Prostate gland (tissue), 2 donors: ENCODE data around the gene DHRS12. TPM values are rescaled to one million over a fixed set of nuclear protein-coding genes. Genes with fewer than 3 reads are reported as not detected.
A peak's percentile ranks its signal among the peaks of the same experiment; 100 is the strongest.

ENCODE experiments used
- DNase-seq: peaks from one replicate; pipeline ENCODE4 v3.0.0-alpha.2; 2019; ENCODE audit warnings: low spot score
- H3K27ac ChIP-seq, 2 donors: fragments of 200-600 bp; sonication (generic); 2 replicates each; pipeline ENCODE4 v1.5.1; 2017 to 2019
- H3K27me3 ChIP-seq: fragments of 200-600 bp; sonication (generic); replicated peaks from 2 replicates; pipeline ENCODE4 v1.5.1; 2019; ENCODE audit not compliant: insufficient read depth
- H3K36me3 ChIP-seq, 2 donors: fragments of 200-600 bp; sonication (generic); 1 replicate in 1 of 2; 2 replicates in 1 of 2; pipeline versions ENCODE4 v1.5.1 to v1.8.1; 2017 to 2019
- H3K4me1 ChIP-seq: fragments of 200-600 bp; sonication (generic); replicated peaks from 2 replicates; pipeline ENCODE4 v1.5.1; 2019
- H3K4me3 ChIP-seq, 2 donors: fragments of 200-600 bp; sonication (generic); 2 replicates each; pipeline ENCODE4 v1.5.1; 2017 to 2019
- H3K9me3 ChIP-seq: fragments of 200-600 bp; sonication (generic); 2 replicates; pipeline ENCODE4 v1.5.1; 2017
- POLR2A ChIP-seq: fragments of 450-650 bp; IDR thresholded peaks from one replicate; pipeline ENCODE4 v1.6.1; 2016; ENCODE audit warnings: antibody characterized with exemption, mild to moderate bottlenecking
- POLR2AphosphoS5 ChIP-seq: sonication (generic); formaldehyde crosslinking; IDR thresholded peaks from one replicate; pipeline ENCODE4 v1.6.1; 2017; ENCODE audit warnings: antibody characterized with exemption
- WGBS: methylation state at CpG from one replicate; pipeline ENCODE4 v1.1.5; 2018; 5-methylcytosine and 5-hydroxymethylcytosine counted together
- intact Hi-C: fragments of 100-400 bp; cut with DNase I; formaldehyde crosslinking; loops from one replicate; pipeline ENCODE4 v1.14.2; 2022
- total RNA-seq, 2 donors: library from RNA; depleted of rRNA; stranded (reverse); fragments of >200 nt; gene quantifications; one replicate each; pipeline ENCODE4 v1.1.0, GENCODE V29; 2016
- TF ChIP-seq, protein P1 (sequence below), 4 experiments: fragments of 200-600 bp in 2 of 4; fragments of 450-650 bp in 2 of 4; sonication (generic) in 2 of 4; IDR thresholded peaks; 1 replicate in 3 of 4; 2 replicates in 1 of 4; pipeline ENCODE4 v1.5.1; 2016 to 2019; ENCODE audit warnings: antibody characterized with exemption in 4 of 4, mild to moderate bottlenecking in 2 of 4, moderate library complexity in 2 of 4

The DHRS12 gene
- total RNA-seq, 2 donors from 2014 or later: 18.7 to 19.8 TPM

DNA sequence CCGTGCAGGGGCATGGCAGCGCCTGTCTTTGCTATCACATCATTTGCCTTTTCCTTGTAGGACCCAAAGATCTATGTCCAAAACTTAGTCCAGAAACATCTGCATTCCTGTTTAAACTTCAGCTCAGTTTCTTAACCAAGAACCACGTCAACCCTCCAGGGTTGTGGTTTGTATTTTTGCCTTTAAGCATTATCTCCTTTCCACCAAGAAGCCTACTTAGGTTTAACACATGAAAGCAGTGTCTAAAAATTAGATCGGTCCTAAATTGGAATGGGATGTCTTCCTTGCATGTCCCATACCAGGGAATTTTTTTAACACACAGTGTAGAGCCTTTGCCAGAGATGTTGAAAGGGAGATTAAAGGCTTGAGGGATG, 38.8 kb downstream of the DHRS12 start:
- Histone ChIP-seq H3K36me3 (no peaks in the 10 kb centered on the region), H3K27ac (peak overlapping the region; percentile 39 to 60)

DNA sequence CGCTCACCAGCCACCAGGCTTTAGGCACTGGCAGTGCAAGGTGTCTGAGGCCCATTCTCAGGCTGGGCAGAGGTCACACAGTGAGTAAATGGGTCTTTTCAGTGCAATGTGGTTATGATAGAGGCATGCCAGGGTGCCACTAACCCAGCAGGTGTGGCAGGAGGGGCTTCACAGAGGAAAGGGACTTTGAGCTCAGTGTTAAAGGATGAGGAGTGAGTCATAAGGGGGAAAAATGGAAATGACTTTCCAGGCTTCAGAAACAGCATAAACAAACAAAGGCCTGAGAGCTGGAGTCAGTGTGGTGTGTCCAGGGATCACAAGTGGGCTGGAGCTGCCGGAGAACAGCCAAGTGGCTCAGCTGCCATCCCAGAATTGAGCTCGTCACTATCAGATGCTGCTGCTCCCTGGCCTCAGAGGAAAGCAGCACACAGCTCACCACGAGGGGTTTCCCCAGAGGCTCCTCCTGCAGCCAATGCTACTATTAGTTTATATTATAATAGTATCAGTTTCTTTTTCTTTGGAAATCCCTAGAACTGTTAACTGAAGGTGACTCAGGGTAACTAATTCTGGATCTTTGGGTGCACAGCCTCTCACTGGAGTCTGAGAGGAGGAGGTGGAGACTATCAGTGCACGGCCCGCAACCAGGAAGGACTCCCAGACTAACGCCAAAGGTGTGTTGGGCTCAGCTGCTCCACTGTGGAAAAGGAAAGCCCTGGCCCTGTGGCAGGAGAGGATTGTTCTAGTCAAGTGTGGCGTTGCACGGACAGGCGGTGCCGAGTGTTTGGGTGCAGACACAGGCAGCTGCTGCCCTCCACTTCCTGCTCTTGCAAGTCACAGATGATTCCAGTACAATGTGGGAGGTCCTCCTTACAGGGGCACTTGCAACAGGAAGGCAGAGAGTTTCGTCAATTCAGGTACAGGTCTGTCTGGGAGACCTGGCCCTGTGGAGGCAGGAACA, 39.5 kb downstream of the DHRS12 start:
- 64% methylated on average over 12 of the region's 12 CpGs for WGBS
- intact Hi-C loops: no loop called here
- H3K4me1 ChIP-seq: no peaks in the 10 kb centered on the region
- no peak overlapping the region for H3K4me3 ChIP-seq
- peak overlapping the region; percentile 55 to 60 for H3K27ac ChIP-seq
- no peaks in the 10 kb centered on the region for H3K27me3 ChIP-seq
- no peaks in the 10 kb centered on the region for H3K9me3 ChIP-seq
- no peaks in the 10 kb centered on the region for H3K36me3 ChIP-seq
- DNase-seq: no peak
- TF ChIP-seq, protein P1, sequence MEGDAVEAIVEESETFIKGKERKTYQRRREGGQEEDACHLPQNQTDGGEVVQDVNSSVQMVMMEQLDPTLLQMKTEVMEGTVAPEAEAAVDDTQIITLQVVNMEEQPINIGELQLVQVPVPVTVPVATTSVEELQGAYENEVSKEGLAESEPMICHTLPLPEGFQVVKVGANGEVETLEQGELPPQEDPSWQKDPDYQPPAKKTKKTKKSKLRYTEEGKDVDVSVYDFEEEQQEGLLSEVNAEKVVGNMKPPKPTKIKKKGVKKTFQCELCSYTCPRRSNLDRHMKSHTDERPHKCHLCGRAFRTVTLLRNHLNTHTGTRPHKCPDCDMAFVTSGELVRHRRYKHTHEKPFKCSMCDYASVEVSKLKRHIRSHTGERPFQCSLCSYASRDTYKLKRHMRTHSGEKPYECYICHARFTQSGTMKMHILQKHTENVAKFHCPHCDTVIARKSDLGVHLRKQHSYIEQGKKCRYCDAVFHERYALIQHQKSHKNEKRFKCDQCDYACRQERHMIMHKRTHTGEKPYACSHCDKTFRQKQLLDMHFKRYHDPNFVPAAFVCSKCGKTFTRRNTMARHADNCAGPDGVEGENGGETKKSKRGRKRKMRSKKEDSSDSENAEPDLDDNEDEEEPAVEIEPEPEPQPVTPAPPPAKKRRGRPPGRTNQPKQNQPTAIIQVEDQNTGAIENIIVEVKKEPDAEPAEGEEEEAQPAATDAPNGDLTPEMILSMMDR (IDR thresholded peaks at IDR 0.05): no peak
- no peak for TF ChIP-seq POLR2A
- peak; percentile 28 for TF ChIP-seq POLR2AphosphoS5

More for the DNA sequence above, 38.8 kb downstream of the DHRS12 start:
- TF ChIP-seq POLR2AphosphoS5 (no peak), POLR2A (no peak)
- TF ChIP-seq, protein P1 (IDR thresholded peaks at IDR 0.05): no peak
- Histone ChIP-seq H3K4me1 (no peaks in the 10 kb centered on the region), H3K4me3 (no peak overlapping the region), H3K27me3 (no peaks in the 10 kb centered on the region), H3K9me3 (no peaks in the 10 kb centered on the region)
- WGBS: 82% methylated on average over 4 of the region's 4 CpGs
- intact Hi-C loops: no loop called here
- DNase-seq: no peak

GRCh38 chr13:51763486-51763885, 40.5 kb downstream of the DHRS12 start:
- no peak for DNase-seq
- Histone ChIP-seq H3K9me3 (no peaks in the 10 kb centered on the region), H3K4me1 (no peaks in the 10 kb centered on the region), H3K4me3 (no peak overlapping the region), H3K27ac (peak overlapping the region in 1 of 2 donors; percentile 55), H3K36me3 (no peaks in the 10 kb centered on the region), H3K27me3 (no peaks in the 10 kb centered on the region)
- intact Hi-C loops: no loop called here
- TF ChIP-seq POLR2AphosphoS5 (no peak), POLR2A (no peak)
- TF ChIP-seq, protein P1 (IDR thresholded peaks at IDR 0.05): no peak
- WGBS: 85% methylated on average over 2 of the region's 2 CpGs

- Histone ChIP-seq H3K4me3 (no peak overlapping the region), H3K4me1 (no peaks in the 10 kb centered on the region), H3K27me3 (no peaks in the 10 kb centered on the region), H3K9me3 (no peaks in the 10 kb centered on the region), H3K27ac (no peak overlapping the region), H3K36me3 (no peaks in the 10 kb centered on the region)
- intact Hi-C loops: no loop called here
- 93% methylated on average over 16 of the region's 16 CpGs for WGBS
- no peak for TF ChIP-seq POLR2AphosphoS5
- no peak for TF ChIP-seq POLR2A
- TF ChIP-seq, protein P1 (IDR thresholded peaks at IDR 0.05): no peak
- no peak for DNase-seq
Measured at GRCh38 chr13:51761643-51762350, 42.2 kb downstream of the DHRS12 start.
